ENCODE measurements around the gene MALL. TPM values are rescaled to one million over a fixed set of nuclear protein-coding genes. Genes with fewer than 3 reads are reported as not detected.

The MALL gene
- total and polyA plus RNA-seq, 2 of the 13 experiments (the other 11 are each of a cell fraction or from before 2014, with no cell fraction given) = not detected

- TF ChIP-seq RERE (CRISPR knock-in tag; IDR thresholded peaks at IDR 0.05; ENCODE audit: low read depth) (peak; percentile 44; the same call in 1 of the 2 replicates), ZBTB46 (CRISPR knock-in tag; IDR thresholded peaks at IDR 0.05; ENCODE audit: borderline replicate concordance) (no peak), DPF2 (CRISPR knock-in tag; IDR thresholded peaks at IDR 0.05; ENCODE audit: borderline replicate concordance, low read depth) (peak; percentile 92), SMC3 (IDR thresholded peaks at IDR 0.05; ENCODE audit: low read length) (no peak), TEAD2 (CRISPR knock-in tag; IDR thresholded peaks at IDR 0.05) (no peak), ZNF564 (CRISPR knock-in tag; IDR thresholded peaks at IDR 0.05) (no peak), NKX3-1 (CRISPR knock-in tag; IDR thresholded peaks at IDR 0.05) (no peak), ZNF234 (CRISPR knock-in tag; conservative IDR thresholded peaks at IDR 0.05) (no peak), POLR2AphosphoS5 (IDR thresholded peaks at IDR 0.05; ENCODE audit: low read depth, low read length) (no peak), GZF1 (CRISPR knock-in tag; IDR thresholded peaks at IDR 0.05) (no peak), ZNF446 (CRISPR knock-in tag; IDR thresholded peaks at IDR 0.05) (no peak), AKNA (CRISPR knock-in tag; IDR thresholded peaks at IDR 0.05; ENCODE audit: borderline replicate concordance) (no peak), ZXDC (CRISPR knock-in tag; IDR thresholded peaks at IDR 0.05) (no peak), JARID2 (CRISPR knock-in tag; IDR thresholded peaks at IDR 0.05; ENCODE audit: insufficient replicate concordance) (no peak)
Measured at GRCh38 chr2:110146183-110146944, 30.7 kb upstream of the MALL start (continued).
